Fibroblast of lung (primary cell): Measurements from ENCODE around the gene C11orf97. TPM values are rescaled to one million over a fixed set of nuclear protein-coding genes. Genes with fewer than 3 reads are reported as not detected.

Experiments used
- DNase-seq, 2 donors: peaks; one replicate each; pipeline versions ENCODE4 v3.0.0 to v3.0.0-alpha.2; 2010; ENCODE audit warnings: low read depth in 2 of 2
- H2AFZ ChIP-seq: 2 replicates; pipeline ENCODE4 v1.5.1; 2012; ENCODE audit warnings: low read length, control low read depth, inconsistent platforms
- H3K27ac ChIP-seq: 2 replicates; pipeline ENCODE4 v1.5.1; 2011; ENCODE audit warnings: low read length, control low read depth; ENCODE audit not compliant: insufficient read depth
- H3K27me3 ChIP-seq: 2 replicates; pipeline ENCODE4 v1.5.1; 2011; ENCODE audit warnings: mild to moderate bottlenecking, low read length; ENCODE audit not compliant: control insufficient read depth, insufficient read depth
- H3K36me3 ChIP-seq: 2 replicates; pipeline ENCODE4 v1.5.1; 2011; ENCODE audit warnings: low read length; ENCODE audit not compliant: control insufficient read depth, insufficient read depth
- H3K4me1 ChIP-seq: 2 replicates; pipeline ENCODE4 v1.5.1; 2011; ENCODE audit warnings: low read length; ENCODE audit not compliant: control insufficient read depth, insufficient read depth; ENCODE audit errors: extremely low read depth
- H3K4me2 ChIP-seq: 2 replicates; pipeline ENCODE4 v1.5.1; 2011; ENCODE audit warnings: low read length, control low read depth; ENCODE audit not compliant: insufficient read depth; ENCODE audit errors: extremely low read depth
- H3K4me3 ChIP-seq, 4 experiments: fragments of 200-600 bp in 1 of 4; sonication (generic) in 1 of 4; replicated peaks in 1 of 4; 2 replicates each; pipeline ENCODE4 v1.5.1; 2011 to 2016; ENCODE audit warnings: low read length in 4 of 4, low read depth in 3 of 4, mild to moderate bottlenecking in 3 of 4, control low read depth in 2 of 4, inconsistent platforms in 1 of 4, mixed read lengths in 1 of 4; ENCODE audit not compliant: insufficient read depth in 1 of 4; ENCODE audit errors: control extremely low read depth in 1 of 4
- H3K79me2 ChIP-seq: 2 replicates; pipeline ENCODE4 v1.5.1; 2012; ENCODE audit warnings: mild to moderate bottlenecking, low read length, inconsistent platforms; ENCODE audit not compliant: control insufficient read depth, insufficient read depth
- H3K9ac ChIP-seq: 2 replicates; pipeline ENCODE4 v1.5.1; 2011; ENCODE audit warnings: mild to moderate bottlenecking, low read length, control low read depth; ENCODE audit not compliant: insufficient read depth
- H3K9me3 ChIP-seq: 2 replicates; pipeline ENCODE4 v1.5.1; 2012; ENCODE audit warnings: low read depth, low read length; ENCODE audit not compliant: control insufficient read depth, insufficient read depth
- H4K20me1 ChIP-seq: 2 replicates; pipeline ENCODE4 v1.5.1; 2011; ENCODE audit warnings: low read length; ENCODE audit not compliant: control insufficient read depth, insufficient read depth; ENCODE audit errors: extremely low read depth
- CTCF ChIP-seq, 2 donors: IDR thresholded peaks in 1 of 2; conservative IDR thresholded peaks in 1 of 2; 1 replicate in 1 of 2; 2 replicates in 1 of 2; pipeline ENCODE4 v1.5.1; 2011 to 2012; ENCODE audit warnings: low read length in 2 of 2, control low read depth in 1 of 2, inconsistent platforms in 1 of 2, low read depth in 1 of 2, mild to moderate bottlenecking in 1 of 2
- EZH2 ChIP-seq: IDR thresholded peaks from 2 replicates; pipeline ENCODE4 v1.5.1; 2012; ENCODE audit warnings: low read length, control low read depth, mild to moderate bottlenecking; ENCODE audit errors: missing control alignments
- polyA plus RNA-seq, 2 donors: library from polyadenylated mRNA; depleted of rRNA in 1 of 2; stranded (reverse) in 1 of 2; unstranded in 1 of 2; fragments of >200 nt; gene quantifications; 2 replicates each; pipeline ENCODE4 v1.2.1, GENCODE V29; 2011 to 2012; ENCODE audit warnings: missing spikeins in 1 of 2
- total RNA-seq: library from RNA; depleted of rRNA; stranded (reverse); fragments of >200 nt; gene quantifications from 2 replicates; pipeline ENCODE4 v1.2.1, GENCODE V29; 2014

Gene C11orf97
- total and polyA plus RNA-seq, 2 donors (not counting 1 experiment from before 2014, with no cell fraction given) = not detected

- no peaks in the 10 kb centered on the region for H4K20me1 ChIP-seq
- H3K27me3 ChIP-seq = no peaks in the 10 kb centered on the region
- H3K9me3 ChIP-seq = no peaks in the 10 kb centered on the region
- H3K4me3 ChIP-seq = no peak overlapping the region
- no peaks in the 10 kb centered on the region for H3K79me2 ChIP-seq
- no peak overlapping the region for H3K27ac ChIP-seq
- H3K9ac ChIP-seq = no peak overlapping the region
- H2AFZ ChIP-seq = no peak overlapping the region
- no peaks in the 10 kb centered on the region for H3K36me3 ChIP-seq
- DNase-seq = peak in 1 of 2 donors; percentile 70
- TF ChIP-seq EZH2 (no peak), CTCF (conservative IDR thresholded peaks at IDR 0.05 in 1 of 2, IDR thresholded peaks at IDR 0.05 in 1 of 2; ENCODE audit: low read depth in 1 of 2, low read length in 2 of 2) (no peak)
- H3K4me2 ChIP-seq = no peak overlapping the region
- H3K4me1 ChIP-seq = no peaks in the 10 kb centered on the region
Observed at GRCh38 chr11:94557992-94558391, 45.7 kb downstream of the C11orf97 start.

- Histone ChIP-seq H3K4me3 (no peak overlapping the region), H2AFZ (no peak overlapping the region), H3K79me2 (no peaks in the 10 kb centered on the region), H3K9ac (no peak overlapping the region), H3K27ac (no peak overlapping the region), H3K4me1 (no peaks in the 10 kb centered on the region), H3K9me3 (no peaks in the 10 kb centered on the region), H4K20me1 (no peaks in the 10 kb centered on the region), H3K36me3 (no peaks in the 10 kb centered on the region), H3K4me2 (no peak overlapping the region), H3K27me3 (no peaks in the 10 kb centered on the region)
- DNase-seq = no peak
- no peak for TF ChIP-seq EZH2
- TF ChIP-seq CTCF (conservative IDR thresholded peaks at IDR 0.05 in 1 of 2, IDR thresholded peaks at IDR 0.05 in 1 of 2; ENCODE audit: low read depth in 1 of 2, low read length in 2 of 2) = no peak
Observed at GRCh38 chr11:94558468-94558867, 46.2 kb downstream of the C11orf97 start.

GRCh38 chr11:94558932-94559331, 46.7 kb downstream of the C11orf97 start:
- Histone ChIP-seq H3K4me1 (no peaks in the 10 kb centered on the region), H4K20me1 (no peaks in the 10 kb centered on the region), H3K27ac (no peak overlapping the region), H3K36me3 (no peaks in the 10 kb centered on the region), H3K9me3 (no peaks in the 10 kb centered on the region), H3K4me3 (no peak overlapping the region), H3K27me3 (no peaks in the 10 kb centered on the region), H3K79me2 (no peaks in the 10 kb centered on the region), H3K4me2 (no peak overlapping the region), H2AFZ (no peak overlapping the region), H3K9ac (no peak overlapping the region)
- TF ChIP-seq CTCF (conservative IDR thresholded peaks at IDR 0.05 in 1 of 2, IDR thresholded peaks at IDR 0.05 in 1 of 2; ENCODE audit: low read depth in 1 of 2, low read length in 2 of 2) (no peak), EZH2 (no peak)
- no peak for DNase-seq
